HEK293T (cell line): ENCODE measurements around the gene WDFY1.

Source experiments
- ARNT ChIP-seq: fragments of 450-650 bp; IDR thresholded peaks from 2 replicates; pipeline ENCODE4 v1.6.1; 2017; ENCODE audit warnings: mild to moderate bottlenecking
- FOXK2 ChIP-seq: fragments of 450-650 bp; IDR thresholded peaks from 2 replicates; pipeline ENCODE4 v1.6.1; 2016; ENCODE audit warnings: mild to moderate bottlenecking
- LEF1 ChIP-seq: fragments of 450-650 bp; IDR thresholded peaks from 2 replicates; pipeline ENCODE4 v1.6.1; 2017; ENCODE audit warnings: mild to moderate bottlenecking, borderline replicate concordance
- SP1 ChIP-seq: fragments of 450-650 bp; IDR thresholded peaks from 2 replicates; pipeline ENCODE4 v1.6.1; 2017

DNA sequence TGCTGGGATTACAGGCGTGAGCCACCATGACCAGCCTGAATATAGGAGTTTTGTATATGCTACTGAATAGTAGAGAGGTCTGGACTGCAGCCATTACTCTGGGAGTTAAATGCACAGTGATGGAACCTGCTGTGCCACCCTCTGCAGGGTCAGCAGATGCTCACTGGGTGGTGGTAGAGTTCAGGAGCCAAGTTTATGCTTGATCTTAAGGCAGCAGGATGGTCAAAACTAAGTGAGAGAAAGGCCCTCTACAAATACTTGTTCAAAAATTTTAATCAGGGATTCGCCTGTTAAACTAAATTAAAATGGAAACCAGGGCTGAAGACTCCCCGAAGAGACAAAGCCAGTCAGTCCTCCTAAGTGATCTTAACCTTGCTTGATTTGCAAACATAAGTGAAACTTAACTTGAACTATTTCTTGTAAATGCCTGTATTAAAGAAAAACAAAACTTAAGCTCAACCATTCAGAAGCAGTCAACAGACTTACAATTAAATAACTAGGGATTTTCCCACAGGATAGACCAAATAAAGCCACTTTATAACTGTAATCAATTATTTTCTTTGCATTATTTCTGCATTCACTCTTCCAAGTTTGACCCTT is 4.2 kb upstream of the WDFY1 start:
- no peak for TF ChIP-seq ARNT
- TF ChIP-seq SP1: no peak
- TF ChIP-seq FOXK2: no peak
- TF ChIP-seq LEF1: no peak
